Kidney epithelial cell (primary cell): ENCODE data around the gene MCC. TPM values are rescaled to one million over a fixed set of nuclear protein-coding genes. Genes with fewer than 3 reads are reported as not detected.

ENCODE experiments used
- DNase-seq: peaks from one replicate; pipeline ENCODE4 v3.0.0-alpha.2; 2010; ENCODE audit warnings: low read depth
- H3K27me3 ChIP-seq: 2 replicates; pipeline ENCODE4 v1.6.0; 2011; ENCODE audit warnings: low read length; ENCODE audit not compliant: control insufficient read depth, insufficient read depth
- H3K36me3 ChIP-seq: 2 replicates; pipeline ENCODE4 v1.5.1; 2011; ENCODE audit warnings: low read length; ENCODE audit not compliant: control insufficient read depth, insufficient read depth
- H3K4me3 ChIP-seq: 2 replicates; pipeline ENCODE4 v1.5.1; 2011; ENCODE audit warnings: low read depth, mild to moderate bottlenecking, control low read depth, low read length
- CTCF ChIP-seq: IDR thresholded peaks from 2 replicates; pipeline ENCODE4 v1.5.1; 2011; ENCODE audit warnings: mild to moderate bottlenecking, moderate library complexity, low read length, control low read depth, inconsistent platforms; ENCODE audit not compliant: insufficient read depth, poor library complexity, severe bottlenecking
- total RNA-seq: library from RNA; depleted of rRNA; stranded (reverse); fragments of >200 nt; gene quantifications from 2 replicates; pipeline ENCODE4 v1.2.3, GENCODE V29; 2015

The MCC gene
- total RNA-seq, 1 donor from 2014 or later, result 16.7 TPM

GRCh38 chr5:113195771-113196170 lies 292.5 kb downstream of the MCC start:
- H3K4me3 ChIP-seq, result no peak overlapping the region
- no peaks in the 10 kb centered on the region for H3K27me3 ChIP-seq
- no peaks in the 10 kb centered on the region for H3K36me3 ChIP-seq
- no peak for TF ChIP-seq CTCF
- no peak for DNase-seq

GRCh38 chr5:113195251-113195650 lies 293.0 kb downstream of the MCC start:
- no peak for DNase-seq
- Histone ChIP-seq H3K36me3 (no peaks in the 10 kb centered on the region), H3K27me3 (no peaks in the 10 kb centered on the region), H3K4me3 (no peak overlapping the region)
- no peak for TF ChIP-seq CTCF

- Histone ChIP-seq H3K4me3 (no peak overlapping the region), H3K36me3 (no peaks in the 10 kb centered on the region), H3K27me3 (no peaks in the 10 kb centered on the region)
- no peak for DNase-seq
- TF ChIP-seq CTCF, result no peak
Measured at GRCh38 chr5:113194591-113194990, 293.7 kb downstream of the MCC start.

- Histone ChIP-seq H3K27me3 (no peaks in the 10 kb centered on the region), H3K36me3 (no peaks in the 10 kb centered on the region), H3K4me3 (no peak overlapping the region)
- TF ChIP-seq CTCF, result no peak
- no peak for DNase-seq
Measured at GRCh38 chr5:113194125-113194524, 294.1 kb downstream of the MCC start.

- TF ChIP-seq CTCF, result no peak
- H3K4me3 ChIP-seq, result no peak overlapping the region
- no peaks in the 10 kb centered on the region for H3K36me3 ChIP-seq
- DNase-seq, result no peak
- H3K27me3 ChIP-seq, result no peaks in the 10 kb centered on the region
Measured at GRCh38 chr5:113193311-113193978, 294.8 kb downstream of the MCC start.

GRCh38 chr5:113192541-113192940 lies 295.7 kb downstream of the MCC start:
- Histone ChIP-seq H3K27me3 (no peaks in the 10 kb centered on the region), H3K4me3 (no peak overlapping the region), H3K36me3 (no peaks in the 10 kb centered on the region)
- TF ChIP-seq CTCF, result no peak
- DNase-seq, result no peak
